ENCODE data around the gene PZP.
"Not testable (repeated sequence)": the region's sequence is repeated elsewhere in the genome, so short reads cannot be mapped to it uniquely, and the experiment has no call there.

Gene PZP

GRCh38 chr12:9180810-9181209 lies 27.4 kb downstream of the PZP start:
- DNase-seq (ENCODE audit: low read depth): no peak

- no peak for DNase-seq (ENCODE audit: low read depth)
Observed at GRCh38 chr12:9179781-9180180, 28.4 kb downstream of the PZP start.

GRCh38 chr12:9169979-9170634 lies 38.1 kb downstream of the PZP start:
- DNase-seq (ENCODE audit: low read depth): no peak

GRCh38 chr12:9167345-9167744 lies 40.9 kb downstream of the PZP start:
- not testable (repeated sequence) for DNase-seq (ENCODE audit: low read depth)

GRCh38 chr12:9163392-9163791 lies 44.8 kb downstream of the PZP start:
- no peak for DNase-seq (ENCODE audit: low read depth)

- no peak for DNase-seq (ENCODE audit: low read depth)
Observed at GRCh38 chr12:9156119-9156518, 52.1 kb downstream of the PZP start.

- no peak for DNase-seq (ENCODE audit: low read depth)
Observed at GRCh38 chr12:9149372-9149771, 58.8 kb downstream of the PZP start.

- no peak for DNase-seq (ENCODE audit: low read depth)
Observed at GRCh38 chr12:9148926-9149325, 59.3 kb downstream of the PZP start.

- no peak for DNase-seq (ENCODE audit: low read depth)
Observed at GRCh38 chr12:9147461-9147860, 60.7 kb downstream of the PZP start.

GRCh38 chr12:9144730-9145106 lies 63.5 kb downstream of the PZP start:
- no peak for DNase-seq (ENCODE audit: low read depth)

GRCh38 chr12:9143929-9144729 lies 64.1 kb downstream of the PZP start:
- DNase-seq (ENCODE audit: low read depth): no peak

- no peak for DNase-seq (ENCODE audit: low read depth)
Observed at GRCh38 chr12:9143137-9143536, 65.1 kb downstream of the PZP start.

GRCh38 chr12:9139588-9140290 lies 68.5 kb downstream of the PZP start:
- DNase-seq (ENCODE audit: low read depth): not testable (repeated sequence)

GRCh38 chr12:9135903-9136310 lies 72.3 kb downstream of the PZP start:
- DNase-seq (ENCODE audit: low read depth): no peak

- no peak for DNase-seq (ENCODE audit: low read depth)
Observed at GRCh38 chr12:9134981-9135628, 73.1 kb downstream of the PZP start.

- no peak for DNase-seq (ENCODE audit: low read depth)
Observed at GRCh38 chr12:9133216-9133916, 74.8 kb downstream of the PZP start.

GRCh38 chr12:9132008-9132535 lies 76.1 kb downstream of the PZP start:
- no peak for DNase-seq (ENCODE audit: low read depth)

- DNase-seq (ENCODE audit: low read depth): no peak
Observed at GRCh38 chr12:9130244-9130643, 78.0 kb downstream of the PZP start.

- DNase-seq (ENCODE audit: low read depth): no peak
Observed at GRCh38 chr12:9127936-9128663, 80.1 kb downstream of the PZP start.

GRCh38 chr12:9127484-9127883 lies 80.7 kb downstream of the PZP start:
- DNase-seq (ENCODE audit: low read depth): no peak
